Smooth muscle cell (in vitro differentiated cells): Measurements from ENCODE around the gene GRAMD2A. TPM values are rescaled to one million over a fixed set of nuclear protein-coding genes. Genes with fewer than 3 reads are reported as not detected.

Source experiments
- polyA plus RNA-seq: library from polyadenylated mRNA; unstranded; fragments of >200 nt; fragmentation: Nextera tagmentation; extraction: Ambion mirVana; gene quantifications from 2 replicates; pipeline ENCODE4 v1.2.1, GENCODE V29; 2016
- total RNA-seq: library from RNA; depleted of rRNA; stranded (reverse); fragments of >200 nt; gene quantifications from 2 replicates; pipeline ENCODE4 v1.2.3, GENCODE V29; 2014

The GRAMD2A gene
- total and polyA plus RNA-seq, 2 experiments from 2014 or later: 0.54 to 2.1 TPM

Other genes starting within 250 kb of the GRAMD2A start
- 36.9 and 41.9 TPM in 2 replicates for gene MYO9A, start 79.6 kb downstream of the GRAMD2A start, total RNA-seq
- 10.7 and 15.0 TPM in 2 replicates for gene MYO9A, start 79.6 kb downstream of the GRAMD2A start, polyA plus RNA-seq
- gene SENP8, start 79.4 kb downstream of the GRAMD2A start, total RNA-seq: 1.0 and 4.0 TPM in 2 replicates
- 2.3 and 2.8 TPM in 2 replicates for gene SENP8, start 79.4 kb downstream of the GRAMD2A start, polyA plus RNA-seq
- 1,078 and 1,125 TPM in 2 replicates for gene PKM, start 33.4 kb upstream of the GRAMD2A start, total RNA-seq
- gene PKM, start 33.4 kb upstream of the GRAMD2A start, polyA plus RNA-seq: 1,598 and 1,642 TPM in 2 replicates
- 24.6 and 29.2 TPM in 2 replicates for gene PARP6, start 74.8 kb upstream of the GRAMD2A start, total RNA-seq
- 40.3 and 59.2 TPM in 2 replicates for gene PARP6, start 74.8 kb upstream of the GRAMD2A start, polyA plus RNA-seq
- 0.81 and 1.9 TPM in 2 replicates for gene CELF6, start 122.4 kb upstream of the GRAMD2A start, total RNA-seq
- gene CELF6, start 122.4 kb upstream of the GRAMD2A start, polyA plus RNA-seq: 0.19 and 0.43 TPM in 2 replicates
- 77.4 and 103 TPM in 2 replicates for gene HEXA, start 178.2 kb upstream of the GRAMD2A start, total RNA-seq
- 139 and 155 TPM in 2 replicates for gene HEXA, start 178.2 kb upstream of the GRAMD2A start, polyA plus RNA-seq
- not detected in 2 replicates for gene TMEM202, start 200.5 kb upstream of the GRAMD2A start, total RNA-seq
- gene TMEM202, start 200.5 kb upstream of the GRAMD2A start, polyA plus RNA-seq: not detected in 2 replicates